Skeletal muscle tissue (tissue), 4 donors: ENCODE measurements around the gene LHB. TPM values are rescaled to one million over a fixed set of nuclear protein-coding genes. Genes with fewer than 3 reads are reported as not detected.
"Not testable (repeated sequence)": the region's sequence is repeated elsewhere in the genome, so short reads cannot be mapped to it uniquely, and the experiment has no call there.

ENCODE experiments used
- H3K27ac ChIP-seq: one replicate; pipeline ENCODE4 v1.7.0; 2013; ENCODE audit warnings: mild to moderate bottlenecking, low read depth, low read length, inconsistent platforms
- H3K27me3 ChIP-seq, 3 donors: one replicate each; pipeline ENCODE4 v1.7.0; 2013; ENCODE audit warnings: low read length in 3 of 3; ENCODE audit not compliant: control insufficient read depth in 3 of 3, insufficient read depth in 3 of 3
- H3K36me3 ChIP-seq, 3 donors: one replicate each; pipeline ENCODE4 v1.7.0; 2013; ENCODE audit warnings: low read length in 3 of 3; ENCODE audit not compliant: control insufficient read depth in 3 of 3, insufficient read depth in 3 of 3
- H3K4me1 ChIP-seq, 3 donors: one replicate each; pipeline ENCODE4 v1.7.0; 2013; ENCODE audit warnings: low read length in 3 of 3, mild to moderate bottlenecking in 3 of 3; ENCODE audit not compliant: control insufficient read depth in 3 of 3, insufficient read depth in 3 of 3
- H3K4me3 ChIP-seq, 3 donors: one replicate each; pipeline ENCODE4 v1.7.0; 2013; ENCODE audit warnings: low read length in 3 of 3
- H3K9ac ChIP-seq, 3 donors: one replicate each; pipeline ENCODE4 v1.7.0; 2013; ENCODE audit warnings: low read length in 3 of 3, mild to moderate bottlenecking in 3 of 3, moderate library complexity in 2 of 3, low read depth in 1 of 3
- H3K9me3 ChIP-seq, 3 donors: one replicate each; pipeline ENCODE4 v1.7.0; 2013; ENCODE audit warnings: low read length in 3 of 3; ENCODE audit not compliant: control insufficient read depth in 3 of 3
- total RNA-seq: library from RNA; depleted of rRNA; stranded (reverse); fragments of >200 nt; gene quantifications from one replicate; pipeline ENCODE4 v1.2.3, GENCODE V29; 2014
- donor health status: Osteomylitis.

Gene LHB
- total RNA-seq, 1 donor from 2014 or later: not detected

DNA sequence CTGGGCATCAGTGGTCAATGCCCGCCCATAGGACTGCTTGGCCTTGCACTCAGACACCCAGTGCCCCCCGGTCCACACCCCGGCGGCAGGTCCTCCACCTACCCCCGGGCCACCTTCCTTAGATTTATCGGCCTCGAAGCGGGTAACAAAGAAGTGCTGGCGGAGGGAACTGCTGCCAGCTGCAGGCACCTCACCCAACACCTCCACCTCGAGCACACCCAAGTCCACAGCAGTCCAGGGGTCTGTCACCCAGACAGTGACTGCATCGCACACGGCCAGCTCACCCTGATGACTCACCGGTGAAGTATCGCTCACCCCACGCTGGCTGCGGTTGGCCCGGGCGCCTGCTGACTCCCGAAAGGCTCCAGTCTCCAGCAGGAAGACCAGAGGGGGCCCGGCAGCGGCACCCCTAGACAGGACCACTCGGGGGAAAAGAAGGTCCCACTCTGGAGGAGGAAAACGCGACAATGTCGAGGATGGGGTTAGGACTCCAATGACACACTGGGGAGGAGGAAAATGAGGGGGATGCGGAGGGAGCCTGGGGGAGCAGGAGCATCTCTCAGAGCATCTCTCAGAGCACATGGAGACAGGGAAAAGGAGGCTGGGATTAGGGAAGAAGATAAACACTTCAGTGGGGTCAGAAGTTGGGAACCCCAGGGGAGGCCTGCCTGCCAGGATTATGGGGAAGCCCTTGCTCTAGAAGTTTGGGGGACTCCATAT, 21.8 kb upstream of the LHB start:
- not testable (repeated sequence) for H3K36me3 ChIP-seq, H3K4me1 ChIP-seq, H3K4me3 ChIP-seq, H3K27me3 ChIP-seq, H3K9me3 ChIP-seq, H3K27ac ChIP-seq, H3K9ac ChIP-seq

DNA sequence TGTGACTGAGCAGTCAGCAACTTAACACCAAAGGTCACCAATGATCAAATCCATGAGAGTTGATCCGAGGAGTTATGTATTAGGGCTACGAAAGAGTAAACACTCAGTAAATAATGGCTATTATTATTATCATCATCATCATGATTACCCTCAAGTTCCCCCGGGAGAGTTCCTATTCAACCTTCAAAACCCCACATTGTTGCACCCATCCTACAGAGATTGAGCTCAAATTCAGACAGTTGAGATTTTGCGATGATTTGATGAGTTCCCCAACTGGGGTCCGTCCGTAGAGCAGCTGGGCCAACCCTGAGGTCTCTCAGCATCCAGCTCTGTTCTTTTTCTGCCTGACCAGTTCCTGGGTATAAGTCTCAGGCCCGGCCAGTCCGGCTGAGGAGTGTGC, 21.2 kb upstream of the LHB start:
- not testable (repeated sequence) for H3K27ac ChIP-seq, H3K36me3 ChIP-seq, H3K27me3 ChIP-seq, H3K9ac ChIP-seq, H3K4me1 ChIP-seq, H3K9me3 ChIP-seq, H3K4me3 ChIP-seq

DNA sequence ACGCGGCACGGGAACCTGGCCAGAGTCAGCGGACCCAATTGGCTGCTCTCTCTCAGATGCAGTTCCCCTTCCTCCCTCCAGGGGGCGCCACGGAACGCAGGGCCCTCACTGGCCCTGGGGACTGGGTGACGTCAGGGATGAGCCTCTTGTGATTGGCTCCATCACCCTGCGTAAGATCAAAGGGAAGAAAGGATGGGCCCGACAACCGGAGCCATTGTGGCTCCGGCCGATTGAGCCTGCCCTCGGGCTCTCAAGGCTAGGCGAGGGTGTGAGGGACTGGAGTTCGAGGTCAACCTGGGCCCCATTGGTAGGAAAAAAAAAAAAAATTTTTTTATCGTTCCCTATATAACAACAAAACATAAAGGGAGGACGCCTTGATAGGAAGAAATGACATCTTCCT, 19.9 kb upstream of the LHB start, which contains the start of gene CGB1:
Gene CGB1 (minus strand): TSS at position 81 of the 400 bp plus-strand sequence. CDS start 184 bp downstream, outside the sequence.
- not testable (repeated sequence) for H3K4me3 ChIP-seq, H3K4me1 ChIP-seq, H3K36me3 ChIP-seq, H3K9me3 ChIP-seq, H3K27me3 ChIP-seq, H3K9ac ChIP-seq, H3K27ac ChIP-seq

DNA sequence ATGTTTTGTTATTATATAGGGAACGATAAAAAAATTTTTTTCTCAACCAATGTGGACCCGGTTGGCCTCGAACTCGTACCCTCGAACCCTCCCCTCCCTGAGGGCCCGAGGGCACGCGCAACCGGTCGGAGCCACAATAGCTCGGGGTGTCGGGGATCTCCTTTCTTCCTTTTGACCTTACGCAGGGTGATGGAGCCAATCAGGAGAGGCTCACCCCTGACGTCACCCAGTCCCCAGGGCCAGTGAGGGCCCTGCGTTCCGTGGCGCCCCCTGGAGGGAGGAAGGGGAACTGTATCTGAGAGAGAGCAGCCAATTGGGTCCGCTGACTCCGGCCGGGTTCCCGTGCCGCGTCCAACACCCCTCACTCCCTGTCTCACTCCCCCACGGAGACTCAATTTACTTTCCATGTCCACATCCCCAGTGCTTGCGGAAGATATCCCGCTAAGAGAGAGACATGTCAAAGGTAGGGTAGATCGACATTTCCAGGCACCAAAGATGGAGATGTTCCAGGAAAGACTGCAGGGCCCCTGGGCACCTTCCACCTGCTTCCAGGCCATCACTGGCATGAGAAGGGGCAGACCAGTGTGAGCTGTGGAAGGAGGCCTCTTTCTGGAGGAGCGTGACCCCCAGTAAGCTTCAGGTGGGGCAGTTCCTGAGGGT, 14.9 kb upstream of the LHB start, which contains the start of gene CGB2:
Gene CGB2 (plus strand): TSS at position 249 of the 660 bp plus-strand sequence. CDS start 206 bp downstream, at position 455.
- H3K4me1 ChIP-seq, H3K27me3 ChIP-seq, H3K4me3 ChIP-seq, H3K9me3 ChIP-seq, H3K36me3 ChIP-seq, H3K9ac ChIP-seq, H3K27ac ChIP-seq: not testable (repeated sequence)

DNA sequence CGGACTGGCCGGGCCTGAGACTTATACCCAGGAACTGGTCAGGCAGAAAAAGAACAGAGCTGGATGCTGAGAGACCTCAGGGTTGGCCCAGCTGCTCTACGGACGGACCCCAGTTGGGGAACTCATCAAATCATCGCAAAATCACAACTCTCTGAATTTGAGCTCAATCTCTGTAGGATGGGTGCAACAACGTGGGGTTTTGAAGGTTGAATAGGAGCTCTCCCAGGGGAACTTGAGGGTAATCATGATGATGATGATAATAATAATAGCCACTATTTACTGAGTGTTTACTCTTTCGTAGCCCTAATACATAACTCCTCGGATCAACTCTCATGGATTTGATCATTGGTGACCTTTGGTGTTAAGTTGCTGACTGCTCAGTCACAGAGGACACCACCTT, 13.4 kb upstream of the LHB start:
- not testable (repeated sequence) for H3K27me3 ChIP-seq, H3K4me3 ChIP-seq, H3K27ac ChIP-seq, H3K4me1 ChIP-seq, H3K36me3 ChIP-seq, H3K9me3 ChIP-seq, H3K9ac ChIP-seq

DNA sequence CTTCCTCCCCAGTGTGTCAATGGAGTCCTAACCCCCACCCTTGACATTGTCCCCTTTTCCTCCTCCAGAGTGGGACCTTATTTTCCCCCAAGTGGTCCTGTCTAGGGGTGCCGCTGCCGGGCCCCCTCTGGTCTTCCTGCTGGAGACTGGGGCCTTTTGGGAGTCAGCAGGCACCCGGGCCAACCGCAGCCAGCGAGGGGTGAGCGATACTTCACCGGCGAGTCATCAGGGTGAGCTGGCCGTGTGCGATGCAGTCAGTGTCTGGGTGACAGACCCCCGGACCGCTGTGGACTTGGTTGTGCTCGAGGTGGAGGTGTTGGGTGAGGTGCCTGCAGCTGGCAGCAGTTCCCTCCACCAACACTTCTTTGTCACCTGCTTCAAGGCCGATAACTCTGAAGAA, 12.9 kb upstream of the LHB start:
- not testable (repeated sequence) for H3K27me3 ChIP-seq, H3K9me3 ChIP-seq, H3K36me3 ChIP-seq, H3K4me3 ChIP-seq, H3K4me1 ChIP-seq, H3K9ac ChIP-seq, H3K27ac ChIP-seq

DNA sequence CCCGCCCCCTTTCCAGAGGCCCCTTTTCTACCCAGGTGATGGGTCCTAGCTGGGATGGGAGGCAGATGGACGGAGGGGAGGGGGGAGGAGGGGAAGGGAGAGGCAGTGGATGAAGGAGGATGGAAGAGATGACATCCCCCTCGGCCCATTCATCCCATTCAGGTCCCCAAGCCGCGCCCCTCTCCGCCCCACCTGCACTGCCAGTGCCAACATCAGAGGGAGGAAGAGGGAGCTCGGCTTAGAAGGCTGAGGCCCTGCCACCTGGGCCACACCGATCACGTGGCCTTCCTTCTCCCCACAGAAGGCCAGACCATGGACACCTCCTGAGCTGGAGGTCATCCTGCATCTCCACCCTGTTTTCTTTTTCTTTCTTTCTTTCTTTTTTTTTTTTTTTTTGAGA, 11.8 kb upstream of the LHB start:
- not testable (repeated sequence) for H3K27me3 ChIP-seq, H3K4me1 ChIP-seq, H3K4me3 ChIP-seq, H3K9ac ChIP-seq, H3K36me3 ChIP-seq, H3K9me3 ChIP-seq, H3K27ac ChIP-seq

DNA sequence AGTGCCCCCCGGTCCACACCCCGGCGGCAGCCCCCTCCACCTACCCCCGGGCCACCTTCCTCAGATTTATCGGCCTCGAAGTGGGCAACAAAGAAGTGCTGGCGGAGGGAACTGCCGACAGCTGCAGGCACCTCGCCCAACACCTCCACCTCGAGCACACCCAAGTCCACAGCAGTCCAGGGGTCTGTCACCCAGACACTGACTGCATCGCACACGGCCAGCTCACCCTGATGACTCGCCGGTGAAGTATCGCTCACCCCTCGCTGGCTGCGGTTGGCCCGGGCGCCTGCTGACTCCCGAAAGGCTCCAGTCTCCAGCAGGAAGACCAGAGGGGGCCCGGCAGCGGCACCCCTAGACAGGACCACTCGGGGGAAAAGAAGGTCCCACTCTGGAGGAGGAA, 8.7 kb upstream of the LHB start:
- not testable (repeated sequence) for H3K27ac ChIP-seq, H3K9me3 ChIP-seq, H3K36me3 ChIP-seq, H3K27me3 ChIP-seq, H3K9ac ChIP-seq, H3K4me3 ChIP-seq, H3K4me1 ChIP-seq

DNA sequence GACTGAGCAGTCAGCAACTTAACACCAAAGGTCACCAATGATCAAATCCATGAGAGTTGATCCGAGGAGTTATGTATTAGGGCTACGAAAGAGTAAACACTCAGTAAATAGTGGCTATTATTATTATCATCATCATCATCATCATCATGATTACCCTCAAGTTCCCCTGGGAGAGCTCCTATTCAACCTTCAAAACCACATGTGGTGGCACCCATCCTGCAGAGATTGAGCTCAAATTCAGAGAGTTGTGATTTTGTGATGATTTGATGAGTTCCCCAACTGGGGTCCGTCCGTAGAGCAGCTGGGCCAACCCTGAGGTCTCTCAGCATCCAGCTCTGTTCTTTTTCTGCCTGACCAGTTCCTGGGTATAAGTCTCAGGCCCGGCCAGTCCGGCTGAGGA, 8.2 kb upstream of the LHB start:
- not testable (repeated sequence) for H3K4me3 ChIP-seq, H3K9ac ChIP-seq, H3K27ac ChIP-seq, H3K36me3 ChIP-seq, H3K27me3 ChIP-seq, H3K4me1 ChIP-seq, H3K9me3 ChIP-seq

DNA sequence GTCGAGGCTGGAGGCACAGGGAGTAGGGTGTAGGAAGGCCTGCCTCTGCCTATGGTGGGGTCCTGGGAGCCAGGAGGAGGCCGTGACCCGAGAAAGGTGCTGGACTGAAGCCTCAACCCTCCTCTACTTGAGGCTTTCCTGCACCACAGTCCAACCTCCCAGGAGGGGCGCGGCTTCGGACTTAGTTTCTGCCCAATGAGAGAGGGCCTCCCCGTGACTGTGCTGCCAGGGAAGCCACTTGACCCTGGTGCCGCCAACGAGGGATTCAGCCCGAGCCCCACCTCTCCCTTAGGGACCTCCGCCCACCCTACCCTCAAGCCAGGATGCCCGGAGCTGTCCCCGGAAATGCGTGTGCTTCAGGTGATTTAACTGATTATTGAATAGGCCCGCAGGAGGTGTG, 7.3 kb upstream of the LHB start, which contains the start of gene CGB3:
Gene CGB3 (minus strand): TSS at position 101 of the 400 bp plus-strand sequence. CDS start 362 bp downstream, outside the sequence.
- H3K27me3 ChIP-seq: peaks cover 0 to 11% (median 2%) of the 10 kb centered on the region in 3 donors
- not testable (repeated sequence) for H3K27ac ChIP-seq, H3K36me3 ChIP-seq, H3K9ac ChIP-seq, H3K9me3 ChIP-seq, H3K4me1 ChIP-seq, H3K4me3 ChIP-seq
